Dendritic cell treated with granulocyte-macrophage colony-stimulating factor and Interleukin-4, amounts not matched to agents 40 ng/mL and 50 ng/mL, for 4 days (primary cell): ENCODE measurements around the gene KLC3.
"Not testable (repeated sequence)": the region's sequence is repeated elsewhere in the genome, so short reads cannot be mapped to it uniquely, and the experiment has no call there.

Experiments used
- H3K27ac Mint-ChIP-seq: one replicate; pipeline ENCODE4 v1.8.0; 2022; ENCODE audit warnings: mild to moderate bottlenecking, mixed read lengths
- H3K27me3 Mint-ChIP-seq: one replicate; pipeline ENCODE4 v1.8.0; 2022; ENCODE audit warnings: mild to moderate bottlenecking, mixed read lengths
- H3K36me3 Mint-ChIP-seq: one replicate; pipeline ENCODE4 v1.8.0; 2022; ENCODE audit warnings: low read depth, mixed read lengths
- H3K4me1 Mint-ChIP-seq: one replicate; pipeline ENCODE4 v1.8.0; 2022; ENCODE audit warnings: low read depth, mixed read lengths
- H3K4me3 Mint-ChIP-seq: one replicate; pipeline ENCODE4 v1.8.0; 2022; ENCODE audit warnings: mild to moderate bottlenecking, moderate library complexity, mixed read lengths
- H3K9me3 Mint-ChIP-seq: one replicate; pipeline ENCODE4 v1.8.0; 2022; ENCODE audit warnings: mixed read lengths
- intact Hi-C: fragments of 100-400 bp; cut with micrococcal nuclease; formaldehyde crosslinking; loops from one replicate; pipeline ENCODE4 v1.15.0; 2022

Gene KLC3

DNA sequence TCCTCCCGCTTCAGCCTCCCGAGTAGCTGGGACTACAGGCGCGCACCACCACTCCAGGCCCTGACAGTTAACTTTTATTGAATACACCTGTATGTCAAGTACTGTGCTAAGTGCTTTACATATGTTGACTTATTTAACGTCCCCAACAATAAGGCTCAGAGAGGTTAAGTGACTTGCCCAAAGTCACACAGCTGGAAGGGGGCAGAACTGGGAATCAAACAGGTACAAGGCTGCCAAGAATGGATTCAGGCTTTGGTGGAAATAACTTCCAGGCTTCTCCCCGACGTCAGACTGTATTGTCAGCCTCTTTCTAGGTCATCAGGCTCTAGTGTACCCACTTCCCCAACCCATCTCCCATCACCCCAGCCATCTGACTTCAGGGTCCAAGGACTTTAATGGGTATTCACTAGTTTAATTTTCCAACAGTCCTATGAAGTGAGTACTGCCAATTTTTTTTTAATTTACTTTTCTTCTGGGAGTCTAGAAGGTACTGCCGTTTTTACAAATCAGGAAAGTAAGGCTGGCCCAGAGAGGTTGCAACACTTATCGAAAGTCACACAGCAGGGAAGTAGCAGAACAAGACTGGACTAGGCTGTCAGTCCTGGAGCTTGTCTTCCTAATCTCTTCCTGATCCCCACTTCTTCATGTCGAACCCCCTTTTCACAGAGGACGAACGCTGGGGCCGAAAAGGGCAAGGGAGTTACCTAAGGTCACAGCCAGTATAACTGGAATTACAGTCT is 13.0 kb upstream of the KLC3 start:
- no peak overlapping the region for H3K4me3 Mint-ChIP-seq
- H3K27ac Mint-ChIP-seq: no peak overlapping the region
- no peaks in the 10 kb centered on the region for H3K9me3 Mint-ChIP-seq
- intact Hi-C loops: no loop called here
- H3K27me3 Mint-ChIP-seq: peaks cover 33% of the 10 kb centered on the region
- peaks cover 7% of the 10 kb centered on the region for H3K4me1 Mint-ChIP-seq
- H3K36me3 Mint-ChIP-seq: no peaks in the 10 kb centered on the region

- no peak overlapping the region for H3K4me3 Mint-ChIP-seq
- no peak overlapping the region for H3K27ac Mint-ChIP-seq
- intact Hi-C loops: no loop called here
- H3K36me3 Mint-ChIP-seq: no peaks in the 10 kb centered on the region
- H3K4me1 Mint-ChIP-seq: peaks cover 2% of the 10 kb centered on the region
- H3K27me3 Mint-ChIP-seq: peaks cover 10% of the 10 kb centered on the region
- H3K9me3 Mint-ChIP-seq: no peaks in the 10 kb centered on the region
Measured at GRCh38 chr19:45331411-45331810, 9.1 kb upstream of the KLC3 start.

- Mint-ChIP-seq H3K4me3 (no peak overlapping the region), H3K27me3 (peaks cover 10% of the 10 kb centered on the region), H3K36me3 (no peaks in the 10 kb centered on the region), H3K9me3 (no peaks in the 10 kb centered on the region), H3K4me1 (no peaks in the 10 kb centered on the region), H3K27ac (no peak overlapping the region)
- intact Hi-C loops: no loop called here
Measured at GRCh38 chr19:45333609-45334303, 6.8 kb upstream of the KLC3 start.

GRCh38 chr19:45334881-45335280 is 5.7 kb upstream of the KLC3 start:
- H3K4me3 Mint-ChIP-seq, H3K9me3 Mint-ChIP-seq, H3K27ac Mint-ChIP-seq, H3K4me1 Mint-ChIP-seq, H3K36me3 Mint-ChIP-seq: not testable (repeated sequence)
- intact Hi-C loops: loop anchor here (5.0 kb wide), 1 partner anchor 83 kb away; the partner anchor contains the start of gene MARK4
- H3K27me3 Mint-ChIP-seq: peaks cover 14% of the 10 kb centered on the region

DNA sequence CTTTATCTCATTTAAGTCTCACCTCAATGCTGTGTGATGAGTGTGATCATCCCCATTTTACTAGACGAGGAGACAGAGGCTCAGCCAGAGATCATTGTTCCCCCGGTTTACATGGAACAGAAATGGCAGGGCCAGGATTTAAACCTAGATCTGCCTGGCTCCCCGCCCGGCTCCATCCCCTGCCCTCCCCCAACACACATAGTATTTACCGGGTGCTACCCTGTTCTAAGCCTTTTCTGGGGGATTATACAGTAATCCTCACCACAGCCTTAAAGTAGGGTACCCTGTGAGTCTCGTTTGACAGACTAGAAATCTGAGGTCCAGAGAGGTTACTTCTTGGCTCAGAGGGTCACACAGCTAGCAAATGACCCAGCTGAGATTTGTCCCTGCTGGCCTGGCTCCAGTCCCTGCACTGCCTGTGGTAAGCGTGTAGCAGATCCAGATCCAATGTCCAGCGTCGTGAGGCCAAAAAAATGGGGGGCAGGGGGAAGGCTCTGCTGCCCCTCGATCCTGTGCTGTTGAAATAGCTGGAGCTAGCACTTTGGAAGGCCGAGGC is 3.8 kb upstream of the KLC3 start:
- no peak overlapping the region for H3K27ac Mint-ChIP-seq
- intact Hi-C loops: loop anchor here (5.0 kb wide), 1 partner anchor 84 kb away; the partner anchor contains the start of gene MARK4

GRCh38 chr19:45339629-45340028 is 921 bp upstream of the KLC3 start:
- intact Hi-C loops: loop anchor here (5.0 kb wide), 1 partner anchor 87 kb away; the partner anchor contains the start of gene MARK4
- no peaks in the 10 kb centered on the region for H3K4me1 Mint-ChIP-seq
- H3K27ac Mint-ChIP-seq: no peak overlapping the region
- peaks cover 15% of the 10 kb centered on the region for H3K27me3 Mint-ChIP-seq
- no peaks in the 10 kb centered on the region for H3K36me3 Mint-ChIP-seq
- H3K4me3 Mint-ChIP-seq: no peak overlapping the region
- no peaks in the 10 kb centered on the region for H3K9me3 Mint-ChIP-seq

More for the DNA sequence above, 3.8 kb upstream of the KLC3 start:
- Mint-ChIP-seq H3K36me3 (no peaks in the 10 kb centered on the region), H3K4me1 (no peaks in the 10 kb centered on the region), H3K9me3 (no peaks in the 10 kb centered on the region), H3K4me3 (no peak overlapping the region), H3K27me3 (peaks cover 15% of the 10 kb centered on the region)

- Mint-ChIP-seq H3K9me3 (no peaks in the 10 kb centered on the region), H3K36me3 (no peaks in the 10 kb centered on the region), H3K4me3 (no peak overlapping the region), H3K27me3 (peaks cover 25% of the 10 kb centered on the region), H3K27ac (no peak overlapping the region), H3K4me1 (no peaks in the 10 kb centered on the region)
- intact Hi-C loops: no loop called here
Measured at GRCh38 chr19:45340899-45341453, 426 bp downstream of the KLC3 start.

- Mint-ChIP-seq H3K36me3 (no peaks in the 10 kb centered on the region), H3K27ac (no peak overlapping the region), H3K9me3 (no peaks in the 10 kb centered on the region), H3K4me1 (no peaks in the 10 kb centered on the region), H3K27me3 (peaks cover 36% of the 10 kb centered on the region), H3K4me3 (no peak overlapping the region)
- intact Hi-C loops: no loop called here
Measured at GRCh38 chr19:45342911-45343310, 2.4 kb downstream of the KLC3 start.

- peaks cover 37% of the 10 kb centered on the region for H3K27me3 Mint-ChIP-seq
- H3K27ac Mint-ChIP-seq: no peak overlapping the region
- intact Hi-C loops: no loop called here
- no peak overlapping the region for H3K4me3 Mint-ChIP-seq
- no peaks in the 10 kb centered on the region for H3K4me1 Mint-ChIP-seq
- no peaks in the 10 kb centered on the region for H3K9me3 Mint-ChIP-seq
- H3K36me3 Mint-ChIP-seq: peaks cover 3% of the 10 kb centered on the region
Measured at GRCh38 chr19:45344621-45345505, 4.3 kb downstream of the KLC3 start.

DNA sequence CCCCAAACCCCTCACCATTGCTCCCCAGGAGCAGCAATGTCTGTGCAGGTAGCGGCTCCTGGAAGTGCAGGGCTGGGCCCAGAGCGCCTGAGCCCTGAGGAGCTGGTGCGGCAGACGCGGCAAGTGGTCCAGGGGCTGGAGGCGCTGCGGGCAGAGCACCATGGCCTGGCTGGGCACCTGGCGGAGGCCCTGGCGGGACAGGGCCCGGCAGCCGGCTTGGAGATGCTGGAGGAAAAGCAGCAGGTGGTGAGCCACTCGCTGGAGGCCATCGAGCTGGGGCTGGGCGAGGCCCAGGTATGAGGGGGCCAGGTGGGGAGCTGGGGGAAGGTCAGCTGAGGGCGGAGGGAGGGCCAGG is 4.9 kb downstream of the KLC3 start:
- intact Hi-C loops: no loop called here
- Mint-ChIP-seq H3K27me3 (peaks cover 32% of the 10 kb centered on the region), H3K4me3 (no peak overlapping the region), H3K4me1 (no peaks in the 10 kb centered on the region), H3K36me3 (peaks cover 9% of the 10 kb centered on the region), H3K9me3 (no peaks in the 10 kb centered on the region), H3K27ac (no peak overlapping the region)

DNA sequence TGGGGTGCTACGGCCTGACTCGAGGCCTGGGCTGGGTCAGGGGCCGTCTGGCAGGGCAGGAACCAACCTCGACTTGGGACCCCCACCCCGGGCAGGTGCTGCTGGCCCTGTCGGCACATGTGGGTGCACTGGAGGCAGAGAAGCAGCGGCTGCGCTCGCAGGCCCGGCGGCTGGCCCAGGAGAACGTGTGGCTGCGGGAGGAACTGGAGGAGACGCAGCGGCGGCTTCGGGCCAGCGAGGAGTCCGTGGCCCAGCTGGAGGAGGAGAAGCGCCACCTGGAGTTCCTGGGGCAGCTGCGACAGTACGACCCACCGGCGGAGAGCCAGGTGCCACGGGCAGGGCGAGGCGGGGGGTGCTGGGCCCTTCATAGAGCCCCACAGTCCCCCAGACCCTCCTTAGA is 5.9 kb downstream of the KLC3 start:
- Mint-ChIP-seq H3K9me3 (no peaks in the 10 kb centered on the region), H3K27me3 (peaks cover 32% of the 10 kb centered on the region), H3K36me3 (peaks cover 18% of the 10 kb centered on the region), H3K4me3 (no peak overlapping the region), H3K4me1 (no peaks in the 10 kb centered on the region), H3K27ac (no peak overlapping the region)
- intact Hi-C loops: no loop called here

DNA sequence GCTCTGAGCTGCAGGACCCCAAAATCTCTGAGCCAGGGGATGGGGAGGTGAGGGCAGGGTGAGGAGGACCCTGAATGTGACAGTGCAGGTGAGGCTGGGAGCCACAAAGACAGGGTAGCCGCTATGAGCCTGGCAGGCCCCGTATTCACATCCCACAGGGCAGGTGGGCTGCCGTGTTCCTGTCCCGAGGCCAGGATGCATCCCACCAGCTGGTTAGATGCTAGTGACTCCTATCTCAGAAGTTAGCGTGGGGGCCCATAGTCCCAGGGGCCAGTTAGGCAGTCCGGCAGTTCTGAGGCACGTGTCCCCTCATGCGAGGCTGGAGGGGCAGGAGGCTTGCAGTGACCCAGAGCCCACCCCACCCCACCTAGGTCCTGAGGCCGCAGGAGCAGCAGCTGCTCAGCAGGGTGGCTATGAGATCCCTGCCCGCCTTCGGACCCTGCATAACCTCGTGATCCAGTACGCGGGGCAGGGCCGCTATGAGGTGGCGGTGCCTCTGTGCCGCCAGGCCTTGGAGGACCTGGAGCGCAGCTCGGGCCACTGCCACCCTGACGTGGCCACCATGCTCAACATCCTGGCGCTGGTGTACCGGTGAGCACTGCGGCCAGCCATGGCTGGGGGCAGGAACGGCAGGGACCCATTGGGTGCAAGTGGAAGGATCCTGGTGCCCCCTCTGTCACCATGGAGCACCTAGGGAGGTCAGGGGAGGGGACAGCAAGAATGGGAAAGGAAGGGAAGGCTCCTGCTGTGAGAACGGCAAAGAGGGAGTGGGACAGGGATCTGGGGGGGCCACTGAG is 7.2 kb downstream of the KLC3 start:
- no peak overlapping the region for H3K4me3 Mint-ChIP-seq
- H3K36me3 Mint-ChIP-seq: peaks cover 32% of the 10 kb centered on the region
- no peak overlapping the region for H3K27ac Mint-ChIP-seq
- intact Hi-C loops: no loop called here
- no peaks in the 10 kb centered on the region for H3K9me3 Mint-ChIP-seq
- no peaks in the 10 kb centered on the region for H3K4me1 Mint-ChIP-seq
- H3K27me3 Mint-ChIP-seq: peaks cover 32% of the 10 kb centered on the region
